Lower leg skin (tissue), 3 donors: ENCODE measurements around the gene MRPS7.

Experiments
- CTCF ChIP-seq, 3 donors: fragments of 450-650 bp; IDR thresholded peaks; one replicate each; pipeline ENCODE4 v1.5.1; 2016; ENCODE audit warnings: antibody characterized with exemption in 3 of 3, mild to moderate bottlenecking in 3 of 3, moderate library complexity in 2 of 3
- POLR2A ChIP-seq, 2 donors: fragments of 450-650 bp; IDR thresholded peaks; one replicate each; pipeline ENCODE4 v1.6.1; 2016 to 2017; ENCODE audit warnings: antibody characterized with exemption in 2 of 2, mild to moderate bottlenecking in 1 of 2, moderate library complexity in 1 of 2

GRCh38 chr17:75245011-75245410, 16.7 kb upstream of the MRPS7 start:
- TF ChIP-seq CTCF (IDR thresholded peaks at IDR 0.05), result no peak
- no peak for TF ChIP-seq POLR2A (IDR thresholded peaks at IDR 0.05)
